ENCODE measurements around the gene VSTM4.

The VSTM4 gene

GRCh38 chr10:49009199-49009979, 105.9 kb downstream of the VSTM4 start:
- DNase-seq: no peak

GRCh38 chr10:49008505-49009198, 106.7 kb downstream of the VSTM4 start:
- DNase-seq: no peak

GRCh38 chr10:49008091-49008490, 107.2 kb downstream of the VSTM4 start:
- DNase-seq: no peak

GRCh38 chr10:49007129-49007528, 108.2 kb downstream of the VSTM4 start:
- no peak for DNase-seq

- DNase-seq: no peak
Measured at GRCh38 chr10:49005270-49005669, 110.1 kb downstream of the VSTM4 start.

GRCh38 chr10:49001870-49002672, 113.3 kb downstream of the VSTM4 start:
- no peak for DNase-seq

- DNase-seq: no peak
Measured at GRCh38 chr10:49001402-49001801, 113.9 kb downstream of the VSTM4 start.

GRCh38 chr10:49000437-49001398, 114.6 kb downstream of the VSTM4 start:
- DNase-seq: no peak

- no peak for DNase-seq
Measured at GRCh38 chr10:48999346-48999745, 116.0 kb downstream of the VSTM4 start.

- no peak for DNase-seq
Measured at GRCh38 chr10:48996329-48996728, 119.0 kb downstream of the VSTM4 start.

GRCh38 chr10:48993627-48994026, 121.7 kb downstream of the VSTM4 start:
- no peak for DNase-seq

GRCh38 chr10:48990226-48990625, 125.1 kb downstream of the VSTM4 start:
- DNase-seq: peak in 2 of 56 donors; percentile 13 to 19

- no peak for DNase-seq
Measured at GRCh38 chr10:48985621-48986158, 129.6 kb downstream of the VSTM4 start.

- no peak for DNase-seq
Measured at GRCh38 chr10:48983648-48984351, 131.5 kb downstream of the VSTM4 start.

- DNase-seq: no peak
Measured at GRCh38 chr10:48982584-48982983, 132.7 kb downstream of the VSTM4 start.

- DNase-seq: peak in 30 of 56 donors; percentile 1 to 62 (median 25)
Measured at GRCh38 chr10:48981310-48981907, 133.9 kb downstream of the VSTM4 start.

- no peak for DNase-seq
Measured at GRCh38 chr10:48978318-48978717, 137.0 kb downstream of the VSTM4 start.

- peak in 1 of 56 donors; percentile 18 for DNase-seq
Measured at GRCh38 chr10:48976196-48976595, 139.1 kb downstream of the VSTM4 start.

- no peak for DNase-seq
Measured at GRCh38 chr10:48974510-48975156, 140.7 kb downstream of the VSTM4 start.

All from amygdala (tissue), 56 donors.